HepG2 (cell line): ENCODE data around the gene PRUNE1. TPM values are rescaled to one million over a fixed set of nuclear protein-coding genes. Genes with fewer than 3 reads are reported as not detected.
A peak's percentile ranks its signal among the peaks of the same experiment; 100 is the strongest.

Source experiments
- BORCS8-MEF2B ChIP-seq: sonication (generic); formaldehyde crosslinking; IDR thresholded peaks from 2 replicates; pipeline ENCODE4 v1.8.0; 2022; ENCODE audit warnings: mild to moderate bottlenecking, missing genetic modification reagents
- EED ChIP-seq: sonication (generic); formaldehyde crosslinking; IDR thresholded peaks from 2 replicates; pipeline ENCODE4 v1.5.0; 2020; ENCODE audit warnings: mild to moderate bottlenecking, missing genetic modification reagents
- FOXJ3 ChIP-seq: sonication (generic); formaldehyde crosslinking; IDR thresholded peaks from 2 replicates; pipeline ENCODE4 v1.4.0; 2020; ENCODE audit warnings: missing genetic modification reagents, mild to moderate bottlenecking, borderline replicate concordance
- GTF3A ChIP-seq: sonication (generic); formaldehyde crosslinking; conservative IDR thresholded peaks from 2 replicates; pipeline ENCODE4 v1.4.0; 2020; ENCODE audit warnings: mild to moderate bottlenecking, missing genetic modification reagents
- HHEX ChIP-seq: IDR thresholded peaks from 2 replicates; pipeline ENCODE4 v1.6.1; 2016; ENCODE audit warnings: control low read depth
- NAIF1 ChIP-seq: sonication (generic); formaldehyde crosslinking; IDR thresholded peaks from 2 replicates; pipeline ENCODE4 v1.5.0; 2020; ENCODE audit warnings: mild to moderate bottlenecking, missing genetic modification reagents, borderline replicate concordance
- RBM22 ChIP-seq: fragments of 200-400 bp; formaldehyde crosslinking; optimal IDR thresholded peaks from 2 replicates; pipeline ENCODE3; 2017; ENCODE audit warnings: mild to moderate bottlenecking, low read length, moderate library complexity
- RCOR2 ChIP-seq: IDR thresholded peaks from 2 replicates; pipeline ENCODE4 v1.6.1; 2016; ENCODE audit warnings: missing biosample characterization, missing genetic modification reagents
- ZFAT ChIP-seq: sonication (generic); formaldehyde crosslinking; conservative IDR thresholded peaks from 2 replicates; pipeline ENCODE4 v1.8.1; 2023; ENCODE audit warnings: missing genetic modification reagents, inconsistent platforms
- ZMYM4 ChIP-seq: sonication (generic); formaldehyde crosslinking; IDR thresholded peaks from 2 replicates; pipeline ENCODE4 v1.8.1; 2023; ENCODE audit warnings: mild to moderate bottlenecking, missing genetic modification reagents
- ZNF343 ChIP-seq: sonication (generic); formaldehyde crosslinking; IDR thresholded peaks from 2 replicates; pipeline ENCODE4 v1.4.0; 2020; ENCODE audit warnings: mild to moderate bottlenecking, missing genetic modification reagents
- ZNF484 ChIP-seq: sonication (generic); formaldehyde crosslinking; IDR thresholded peaks from 2 replicates; pipeline ENCODE4 v1.5.1; 2020; ENCODE audit warnings: mild to moderate bottlenecking, low read depth, missing genetic modification reagents, borderline replicate concordance
- polyA plus RNA-seq, 8 experiments: library from polyadenylated mRNA; depleted of rRNA in 3 of 8; stranded (reverse) in 7 of 8; unstranded in 1 of 8; fragments of >200 nt; fragmentation: Illumina TruSeq in 4 of 8; extraction: Trizol in 4 of 8; gene quantifications; 2 replicates each; pipeline versions ENCODE4 v1.2.1 to v1.2.3, GENCODE V29; 2011 to 2016; ENCODE audit warnings: low read depth in 4 of 8, missing spikeins in 1 of 8, mixed read lengths in 1 of 8; ENCODE audit not compliant: insufficient read depth in 1 of 8
- total RNA-seq, 5 experiments: library from RNA; depleted of rRNA; stranded (reverse); fragments of >200 nt; fragmentation: Illumina TruSeq; extraction: Trizol; gene quantifications; 2 replicates each; pipeline ENCODE4 v1.2.3, GENCODE V29; 2016; ENCODE audit warnings: low read depth in 1 of 5
- TF ChIP-seq, protein P1 (sequence below): sonication (generic); formaldehyde crosslinking; IDR thresholded peaks from 2 replicates; pipeline ENCODE4 v1.4.0; 2020; ENCODE audit warnings: missing genetic modification reagents, borderline replicate concordance
- TF ChIP-seq, protein P2 (sequence below): sonication (generic); formaldehyde crosslinking; IDR thresholded peaks from 2 replicates; pipeline ENCODE4 v1.8.0; 2022; ENCODE audit warnings: mild to moderate bottlenecking, missing genetic modification reagents, moderate library complexity
- TF ChIP-seq, protein P3 (sequence below): sonication (generic); formaldehyde crosslinking; conservative IDR thresholded peaks from 2 replicates; pipeline ENCODE4 v1.8.1; 2023; ENCODE audit warnings: missing genetic modification reagents
- TF ChIP-seq, protein P4 (sequence below): sonication (generic); formaldehyde crosslinking; IDR thresholded peaks from 2 replicates; pipeline ENCODE4 v1.4.0; 2020; ENCODE audit warnings: mild to moderate bottlenecking, missing genetic modification reagents

Gene PRUNE1
- total and polyA plus RNA-seq, 2 of the 13 experiments (the other 11 are each of a cell fraction or from before 2014, with no cell fraction given) = 19.0 to 31.9 TPM

DNA sequence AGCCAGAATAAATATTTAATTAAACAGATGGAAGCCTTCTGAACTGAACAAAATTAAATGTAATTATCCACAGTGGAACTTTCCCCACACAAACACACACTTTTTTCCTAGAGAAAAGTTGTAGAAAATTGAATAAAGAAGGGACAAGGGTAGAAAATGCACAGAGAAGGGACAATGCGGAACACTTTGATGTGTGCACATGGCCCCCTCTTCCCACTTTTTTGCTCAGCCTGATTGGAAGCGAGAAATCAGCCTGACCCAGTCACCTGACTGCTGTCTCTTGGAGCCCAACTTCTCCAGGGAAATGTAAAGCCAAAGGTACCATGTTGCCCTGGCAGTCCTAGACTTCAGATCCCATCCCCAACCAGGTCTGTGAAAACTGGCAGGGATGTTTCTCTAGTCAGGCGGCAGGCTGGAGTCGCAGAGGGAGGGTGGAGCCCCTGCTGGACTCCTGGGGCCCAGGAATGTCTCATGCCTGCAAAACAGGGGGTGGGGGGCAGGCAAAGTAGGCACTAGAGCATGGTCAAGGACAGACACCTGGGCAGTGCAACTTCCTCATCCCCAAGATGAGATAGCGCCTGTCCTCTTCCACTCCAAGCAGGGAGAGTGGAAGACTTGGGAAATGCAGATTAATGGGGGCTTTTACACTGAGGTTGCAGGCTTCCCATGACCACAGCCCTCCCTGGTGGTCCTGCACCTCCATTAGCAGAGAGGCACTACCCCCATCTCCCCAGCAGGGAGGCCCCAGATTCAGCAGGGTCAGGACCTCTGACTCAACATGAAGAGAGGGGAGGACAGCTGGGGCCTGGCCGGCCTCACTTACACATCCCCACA, 36.4 kb upstream of the PRUNE1 start (continued):
- TF ChIP-seq RBM22 = no peak
- no peak for TF ChIP-seq RCOR2 (CRISPR knock-in tag)
- no peak; the same call in 1 of the 2 replicates for TF ChIP-seq ZMYM4 (CRISPR knock-in tag)
- TF ChIP-seq, protein P1, sequence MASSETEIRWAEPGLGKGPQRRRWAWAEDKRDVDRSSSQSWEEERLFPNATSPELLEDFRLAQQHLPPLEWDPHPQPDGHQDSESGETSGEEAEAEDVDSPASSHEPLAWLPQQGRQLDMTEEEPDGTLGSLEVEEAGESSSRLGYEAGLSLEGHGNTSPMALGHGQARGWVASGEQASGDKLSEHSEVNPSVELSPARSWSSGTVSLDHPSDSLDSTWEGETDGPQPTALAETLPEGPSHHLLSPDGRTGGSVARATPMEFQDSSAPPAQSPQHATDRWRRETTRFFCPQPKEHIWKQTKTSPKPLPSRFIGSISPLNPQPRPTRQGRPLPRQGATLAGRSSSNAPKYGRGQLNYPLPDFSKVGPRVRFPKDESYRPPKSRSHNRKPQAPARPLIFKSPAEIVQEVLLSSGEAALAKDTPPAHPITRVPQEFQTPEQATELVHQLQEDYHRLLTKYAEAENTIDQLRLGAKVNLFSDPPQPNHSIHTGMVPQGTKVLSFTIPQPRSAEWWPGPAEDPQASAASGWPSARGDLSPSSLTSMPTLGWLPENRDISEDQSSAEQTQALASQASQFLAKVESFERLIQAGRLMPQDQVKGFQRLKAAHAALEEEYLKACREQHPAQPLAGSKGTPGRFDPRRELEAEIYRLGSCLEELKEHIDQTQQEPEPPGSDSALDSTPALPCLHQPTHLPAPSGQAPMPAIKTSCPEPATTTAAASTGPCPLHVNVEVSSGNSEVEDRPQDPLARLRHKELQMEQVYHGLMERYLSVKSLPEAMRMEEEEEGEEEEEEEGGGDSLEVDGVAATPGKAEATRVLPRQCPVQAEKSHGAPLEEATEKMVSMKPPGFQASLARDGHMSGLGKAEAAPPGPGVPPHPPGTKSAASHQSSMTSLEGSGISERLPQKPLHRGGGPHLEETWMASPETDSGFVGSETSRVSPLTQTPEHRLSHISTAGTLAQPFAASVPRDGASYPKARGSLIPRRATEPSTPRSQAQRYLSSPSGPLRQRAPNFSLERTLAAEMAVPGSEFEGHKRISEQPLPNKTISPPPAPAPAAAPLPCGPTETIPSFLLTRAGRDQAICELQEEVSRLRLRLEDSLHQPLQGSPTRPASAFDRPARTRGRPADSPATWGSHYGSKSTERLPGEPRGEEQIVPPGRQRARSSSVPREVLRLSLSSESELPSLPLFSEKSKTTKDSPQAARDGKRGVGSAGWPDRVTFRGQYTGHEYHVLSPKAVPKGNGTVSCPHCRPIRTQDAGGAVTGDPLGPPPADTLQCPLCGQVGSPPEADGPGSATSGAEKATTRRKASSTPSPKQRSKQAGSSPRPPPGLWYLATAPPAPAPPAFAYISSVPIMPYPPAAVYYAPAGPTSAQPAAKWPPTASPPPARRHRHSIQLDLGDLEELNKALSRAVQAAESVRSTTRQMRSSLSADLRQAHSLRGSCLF = no peak
- TF ChIP-seq, protein P2, sequence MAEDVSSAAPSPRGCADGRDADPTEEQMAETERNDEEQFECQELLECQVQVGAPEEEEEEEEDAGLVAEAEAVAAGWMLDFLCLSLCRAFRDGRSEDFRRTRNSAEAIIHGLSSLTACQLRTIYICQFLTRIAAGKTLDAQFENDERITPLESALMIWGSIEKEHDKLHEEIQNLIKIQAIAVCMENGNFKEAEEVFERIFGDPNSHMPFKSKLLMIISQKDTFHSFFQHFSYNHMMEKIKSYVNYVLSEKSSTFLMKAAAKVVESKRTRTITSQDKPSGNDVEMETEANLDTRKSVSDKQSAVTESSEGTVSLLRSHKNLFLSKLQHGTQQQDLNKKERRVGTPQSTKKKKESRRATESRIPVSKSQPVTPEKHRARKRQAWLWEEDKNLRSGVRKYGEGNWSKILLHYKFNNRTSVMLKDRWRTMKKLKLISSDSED (CRISPR knock-in tag) = no peak
- no peak for TF ChIP-seq BORCS8-MEF2B (CRISPR knock-in tag)
- no peak for TF ChIP-seq ZNF484
- TF ChIP-seq HHEX (CRISPR knock-in tag) = peak; percentile 7; the same call in 1 of the 2 replicates
- 0 out of 2 replicates have a peak, but pooled peaks have one; percentile 40 for TF ChIP-seq NAIF1
- TF ChIP-seq ZNF343 (CRISPR knock-in tag) = no peak
- TF ChIP-seq, protein P3, sequence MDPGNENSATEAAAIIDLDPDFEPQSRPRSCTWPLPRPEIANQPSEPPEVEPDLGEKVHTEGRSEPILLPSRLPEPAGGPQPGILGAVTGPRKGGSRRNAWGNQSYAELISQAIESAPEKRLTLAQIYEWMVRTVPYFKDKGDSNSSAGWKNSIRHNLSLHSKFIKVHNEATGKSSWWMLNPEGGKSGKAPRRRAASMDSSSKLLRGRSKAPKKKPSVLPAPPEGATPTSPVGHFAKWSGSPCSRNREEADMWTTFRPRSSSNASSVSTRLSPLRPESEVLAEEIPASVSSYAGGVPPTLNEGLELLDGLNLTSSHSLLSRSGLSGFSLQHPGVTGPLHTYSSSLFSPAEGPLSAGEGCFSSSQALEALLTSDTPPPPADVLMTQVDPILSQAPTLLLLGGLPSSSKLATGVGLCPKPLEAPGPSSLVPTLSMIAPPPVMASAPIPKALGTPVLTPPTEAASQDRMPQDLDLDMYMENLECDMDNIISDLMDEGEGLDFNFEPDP (CRISPR knock-in tag) = no peak
- no peak for TF ChIP-seq GTF3A (CRISPR knock-in tag)
- TF ChIP-seq, protein P4, sequence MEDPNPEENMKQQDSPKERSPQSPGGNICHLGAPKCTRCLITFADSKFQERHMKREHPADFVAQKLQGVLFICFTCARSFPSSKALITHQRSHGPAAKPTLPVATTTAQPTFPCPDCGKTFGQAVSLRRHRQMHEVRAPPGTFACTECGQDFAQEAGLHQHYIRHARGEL (CRISPR knock-in tag) = no peak
- TF ChIP-seq EED (CRISPR knock-in tag) = no peak
- TF ChIP-seq ZFAT (CRISPR knock-in tag) = no peak
- no peak for TF ChIP-seq FOXJ3 (CRISPR knock-in tag)
